Endothelial cell of umbilical vein (primary cell): ENCODE results near the gene PRKG1. TPM values are rescaled to one million over a fixed set of nuclear protein-coding genes. Genes with fewer than 3 reads are reported as not detected.

Experiments used
- BruUV-seq: library from RNA; stranded (reverse); fragments of 400-500 nt; replicated peaks from 2 replicates; lab custom pipeline; 2021; lab: Mats Ljungman, UMichigan
- CTCF ChIA-PET: fragments of 300-600, 350-600 bp; sonication (Branson Sonifier 250); formaldehyde crosslinking; loops from one replicate; lab custom pipeline; 2021; ENCODE audit warnings: antibody characterized with exemption, inconsistent platforms; lab: Charles Lee
- POLR2A ChIA-PET: fragments of 300-600, 350-600 bp; sonication (Branson Sonifier 250); formaldehyde crosslinking; loops from one replicate; lab custom pipeline; 2021; ENCODE audit warnings: antibody characterized with exemption, inconsistent platforms; lab: Charles Lee
- DNase-seq: peaks from one replicate; pipeline ENCODE4 v3.0.0-alpha.2; 2011; ENCODE audit warnings: low read depth, low spot score
- FAIRE-seq: peaks from 2 replicates; lab custom pipeline; 2011; peaks lifted over from hg19 to GRCh38; lab: Jason Lieb, UNC
- H2AFZ ChIP-seq: 2 replicates; pipeline ENCODE4 v1.6.0; 2012; ENCODE audit warnings: low read depth, low read length, control low read depth, inconsistent platforms
- H3K27ac ChIP-seq: 2 replicates; pipeline ENCODE4 v1.5.1; 2011; ENCODE audit warnings: low read depth, mild to moderate bottlenecking, control low read depth, low read length, moderate library complexity; ENCODE audit not compliant: insufficient read depth
- H3K27me3 ChIP-seq, 2 experiments: 2 replicates each; pipeline versions ENCODE4 v1.6.0 to v1.6.1; 2011; ENCODE audit warnings: low read length in 2 of 2, mixed read lengths in 1 of 2; ENCODE audit not compliant: control insufficient read depth in 2 of 2, insufficient read depth in 2 of 2
- H3K36me3 ChIP-seq, 2 experiments: 2 replicates in 1 of 2; 3 replicates in 1 of 2; pipeline ENCODE4 v1.5.1; 2011; ENCODE audit warnings: low read length in 2 of 2, mild to moderate bottlenecking in 1 of 2, moderate library complexity in 1 of 2; ENCODE audit not compliant: control insufficient read depth in 2 of 2, insufficient read depth in 2 of 2; ENCODE audit errors: extremely low read depth in 1 of 2
- H3K4me1 ChIP-seq: 3 replicates; pipeline ENCODE4 v1.5.1; 2011; ENCODE audit warnings: mild to moderate bottlenecking, low read length; ENCODE audit not compliant: control insufficient read depth, insufficient read depth; ENCODE audit errors: extremely low read depth
- H3K4me2 ChIP-seq: 2 replicates; pipeline ENCODE4 v1.6.1; 2011; ENCODE audit warnings: low read length, control low read depth, mixed read lengths; ENCODE audit not compliant: insufficient read depth
- H3K4me3 ChIP-seq, 3 experiments: fragments of 200-600 bp in 1 of 3; sonication (generic), shearing (Covaris generic) in 1 of 3; replicated peaks in 1 of 3; 2 replicates each; pipeline ENCODE4 v1.5.1; 2011 to 2016; ENCODE audit warnings: control low read depth in 3 of 3, low read length in 3 of 3, mild to moderate bottlenecking in 2 of 3, inconsistent platforms in 1 of 3, low read depth in 1 of 3, moderate library complexity in 1 of 3; ENCODE audit not compliant: insufficient read depth in 1 of 3
- H3K79me2 ChIP-seq: 2 replicates; pipeline ENCODE4 v1.6.0; 2012; ENCODE audit warnings: low read length, inconsistent platforms; ENCODE audit not compliant: control insufficient read depth, insufficient read depth
- H3K9ac ChIP-seq: replicated peaks from 2 replicates; pipeline ENCODE3; 2011; ENCODE audit warnings: low read length, control low read depth; ENCODE audit not compliant: insufficient read depth; ENCODE audit errors: extremely low read depth
- H3K9me1 ChIP-seq: replicated peaks from 3 replicates; pipeline ENCODE4 v1.6.0; 2011; ENCODE audit warnings: mild to moderate bottlenecking, low read length; ENCODE audit not compliant: control insufficient read depth, insufficient read depth; ENCODE audit errors: extremely low read depth
- H3K9me3 ChIP-seq: replicated peaks from 2 replicates; pipeline ENCODE4 v1.5.1; 2012; ENCODE audit warnings: low read length, inconsistent platforms; ENCODE audit not compliant: control insufficient read depth, insufficient read depth
- H4K20me1 ChIP-seq: replicated peaks from 2 replicates; pipeline ENCODE3; 2011; ENCODE audit warnings: mild to moderate bottlenecking, low read length; ENCODE audit not compliant: control insufficient read depth, insufficient read depth; ENCODE audit errors: extremely low read depth
- CTCF ChIP-seq, 2 donors: IDR thresholded peaks; 1 replicate in 1 of 2; 2 replicates in 1 of 2; pipeline ENCODE4 v1.5.1; 2011; ENCODE audit warnings: low read length in 2 of 2, mild to moderate bottlenecking in 2 of 2, moderate library complexity in 2 of 2, control low read depth in 1 of 2, inconsistent platforms in 1 of 2, low read depth in 1 of 2; ENCODE audit not compliant: insufficient read depth in 1 of 2; ENCODE audit errors: extremely low read depth in 1 of 2
- EZH2 ChIP-seq: IDR thresholded peaks from 2 replicates; pipeline ENCODE4 v1.6.1; 2012; ENCODE audit warnings: borderline replicate concordance, low read depth, mild to moderate bottlenecking, moderate library complexity, low read length, inconsistent platforms; ENCODE audit not compliant: severe bottlenecking
- FOS ChIP-seq: IDR thresholded peaks from 2 replicates; pipeline ENCODE4 v1.6.1; 2011; ENCODE audit warnings: mild to moderate bottlenecking, low read length, moderate library complexity, borderline replicate concordance; ENCODE audit not compliant: insufficient read depth
- GATA2 ChIP-seq: IDR thresholded peaks from 2 replicates; pipeline ENCODE4 v1.7.0; 2011; ENCODE audit warnings: low read depth, mild to moderate bottlenecking, moderate library complexity, mixed read lengths, low read length; ENCODE audit not compliant: insufficient read length, insufficient read depth
- JUN ChIP-seq: IDR thresholded peaks from 2 replicates; pipeline ENCODE4 v1.6.1; 2011; ENCODE audit warnings: borderline replicate concordance, low read depth; ENCODE audit not compliant: insufficient read length, insufficient read depth
- MYC ChIP-seq: IDR thresholded peaks from one replicate; pipeline ENCODE4 v1.6.1; 2011; ENCODE audit warnings: mild to moderate bottlenecking, low read depth, low read length
- POLR2A ChIP-seq: IDR thresholded peaks from 2 replicates; pipeline ENCODE4 v1.6.1; 2012; ENCODE audit warnings: low read depth, mild to moderate bottlenecking, control low read depth, low read length
- POLR2AphosphoS5 ChIP-seq: IDR thresholded peaks from 2 replicates; pipeline ENCODE4 v1.6.1; 2012; ENCODE audit warnings: low read depth, mild to moderate bottlenecking, control low read depth, low read length, moderate library complexity; ENCODE audit not compliant: insufficient read depth
- dilution Hi-C: fragments of 300-500 bp; cut with MboI; formaldehyde crosslinking; loops from one replicate; pipeline ENCODE4 v1.15.0; 2019; ENCODE audit warnings: low sequenced_read_pairs; ENCODE audit not compliant: extremely low pct_ligation_motif_present
- intact Hi-C: fragments of 100-400 bp; cut with micrococcal nuclease; formaldehyde crosslinking; loops from one replicate; pipeline ENCODE4 v1.10.0; 2022
- polyA plus RNA-seq, 4 experiments: library from polyadenylated mRNA; depleted of rRNA in 3 of 4; stranded (reverse) in 3 of 4; unstranded in 1 of 4; fragments of >200 nt; gene quantifications; 2 replicates each; pipeline versions ENCODE4 v1.2.1 to v1.2.3, GENCODE V29; 2011 to 2012; ENCODE audit warnings: missing spikeins in 1 of 4
- total RNA-seq: library from RNA; stranded (reverse); gene quantifications from 2 replicates; pipeline ENCODE4 v1.2.3, GENCODE V29; 2021
- TF ChIP-seq, protein P1 (sequence below): IDR thresholded peaks from 2 replicates; pipeline ENCODE4 v1.6.1; 2011; ENCODE audit not compliant: insufficient read depth, insufficient read length

PRKG1 gene
- total and polyA plus RNA-seq, 2 donors (not counting 3 experiments of a cell fraction or from before 2014, with no cell fraction given) = 0.01 to 0.18 TPM

GRCh38 chr10:51183783-51184182, 109.5 kb downstream of the PRKG1 start:
- ChIA-PET CTCF (no interaction called here), POLR2A (no interaction called here)
- dilution Hi-C loops = no loop called here

More at GRCh38 chr10:51183783-51184182, 109.5 kb downstream of the PRKG1 start:
- FAIRE-seq (no peak), DNase-seq (no peak)
- Histone ChIP-seq H3K79me2 (no peaks in the 10 kb centered on the region), H4K20me1 (no peaks in the 10 kb centered on the region), H3K27ac (no peak overlapping the region), H3K9me3 (no peaks in the 10 kb centered on the region), H3K4me1 (no peaks in the 10 kb centered on the region), H3K27me3 (no peaks in the 10 kb centered on the region), H3K4me3 (no peak overlapping the region), H3K9me1 (no peaks in the 10 kb centered on the region), H2AFZ (no peak overlapping the region), H3K9ac (no peak overlapping the region), H3K4me2 (no peak overlapping the region), H3K36me3 (no peaks in the 10 kb centered on the region)
- intact Hi-C loops = no loop called here
- no TSS peak for BruUV-seq
- TF ChIP-seq, protein P1, sequence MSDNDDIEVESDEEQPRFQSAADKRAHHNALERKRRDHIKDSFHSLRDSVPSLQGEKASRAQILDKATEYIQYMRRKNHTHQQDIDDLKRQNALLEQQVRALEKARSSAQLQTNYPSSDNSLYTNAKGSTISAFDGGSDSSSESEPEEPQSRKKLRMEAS = no peak
- TF ChIP-seq JUN = no peak
- no peak for TF ChIP-seq POLR2A
- no peak for TF ChIP-seq EZH2
- no peak for TF ChIP-seq MYC
- no peak for TF ChIP-seq FOS
- TF ChIP-seq GATA2 = no peak
- no peak for TF ChIP-seq POLR2AphosphoS5
- no peak for TF ChIP-seq CTCF (IDR thresholded peaks at IDR 0.05; ENCODE audit: extremely low read depth in 1 of 2, insufficient read depth in 1 of 2, low read depth in 1 of 2, low read length in 2 of 2)
